HG02623 (cell line): ENCODE results near the gene SSTR3.

Experiments used
- ATAC-seq: cut with Tn5 transposase; IDR thresholded peaks from one replicate; pipeline ENCODE4 v1.9.1; 2021; ENCODE audit warnings: moderate library complexity; ENCODE audit not compliant: unreplicated experiment

Gene SSTR3

DNA sequence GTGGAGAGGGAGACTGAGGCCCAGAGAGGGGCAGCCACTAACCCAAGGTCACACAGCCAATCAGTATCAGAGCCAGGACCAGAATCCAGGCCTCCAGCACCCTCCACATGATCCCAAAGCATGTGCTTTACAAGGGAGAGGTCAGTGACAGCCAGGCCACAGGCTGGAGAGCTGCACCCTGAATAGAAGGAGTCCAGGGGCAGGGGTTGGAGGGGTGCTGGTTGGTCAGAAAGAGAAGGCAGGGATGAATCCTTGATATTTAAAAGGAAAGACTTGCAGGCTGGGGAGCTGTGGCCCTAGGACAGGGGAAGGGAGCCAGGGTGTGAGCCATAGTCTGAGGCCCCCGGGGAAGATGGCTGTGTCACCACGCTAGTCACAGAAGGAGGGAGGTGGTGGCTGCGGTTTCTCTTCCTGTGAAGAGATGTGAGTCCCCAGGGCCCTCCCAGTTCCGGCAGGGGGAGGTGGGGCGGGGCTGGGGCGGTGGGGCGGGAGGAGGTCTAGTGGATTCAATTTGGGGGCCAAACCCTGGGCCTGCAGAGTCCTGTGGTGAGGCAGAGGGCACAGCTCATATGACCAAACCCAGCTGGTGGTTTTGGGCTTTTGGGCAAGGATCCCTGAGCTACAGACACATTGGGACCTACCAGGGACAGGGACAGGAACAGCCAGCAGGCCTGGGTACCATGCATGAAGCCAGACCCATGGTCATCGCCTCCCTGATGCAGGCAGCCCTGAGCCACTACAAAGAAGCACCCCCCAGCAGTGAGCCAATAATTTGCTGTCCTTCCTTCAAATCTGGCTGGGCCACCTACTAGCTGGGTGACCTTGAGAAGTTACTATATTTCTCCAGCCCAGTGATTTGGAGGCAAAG, 17.8 kb upstream of the SSTR3 start:
- peak; percentile 43 for ATAC-seq

GRCh38 chr22:37229012-37229804, 16.9 kb upstream of the SSTR3 start:
- no peak for ATAC-seq

GRCh38 chr22:37228106-37229011, 16.1 kb upstream of the SSTR3 start:
- ATAC-seq = no peak

- ATAC-seq = no peak
Observed at GRCh38 chr22:37226514-37226913, 14.2 kb upstream of the SSTR3 start.

DNA sequence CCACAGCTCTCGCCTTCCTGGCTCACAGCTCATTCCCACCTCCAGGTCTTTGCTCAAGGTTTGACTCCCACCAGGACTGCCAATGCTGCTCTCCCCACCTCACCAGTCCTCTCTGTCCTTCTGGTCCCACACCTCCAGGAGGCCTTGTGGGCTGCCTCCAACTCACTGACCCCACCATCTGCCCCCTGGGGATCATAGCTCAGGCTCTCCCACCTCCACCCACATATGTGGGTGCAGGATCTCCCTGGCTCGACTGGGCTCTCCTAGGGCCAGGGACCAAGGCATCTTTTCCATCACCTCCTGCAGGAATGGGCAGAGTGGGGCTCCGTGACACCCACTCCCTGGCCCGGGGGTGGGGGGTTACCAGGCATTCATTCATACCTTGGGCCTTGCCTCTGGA, 13.8 kb upstream of the SSTR3 start:
- ATAC-seq = no peak

DNA sequence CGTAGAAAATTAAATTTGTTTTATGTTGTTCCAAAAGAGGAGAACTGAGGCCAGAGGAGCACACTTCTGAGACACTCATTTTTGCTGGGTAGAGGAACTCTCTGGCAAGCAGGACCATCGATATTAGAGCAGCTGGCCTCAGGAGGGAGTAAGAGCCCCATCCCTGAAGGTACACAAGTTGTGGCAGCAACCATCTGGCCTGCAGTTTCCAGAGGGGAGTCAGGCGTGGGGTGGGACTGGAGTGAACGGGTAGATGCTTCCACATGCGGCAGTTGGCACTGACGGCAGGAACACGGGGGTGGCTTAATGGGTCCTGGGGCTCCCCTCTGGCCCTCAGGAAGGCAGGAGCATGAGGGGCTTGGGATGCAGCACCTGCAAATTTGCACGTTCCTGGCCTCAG, 13.2 kb upstream of the SSTR3 start:
- no peak for ATAC-seq

DNA sequence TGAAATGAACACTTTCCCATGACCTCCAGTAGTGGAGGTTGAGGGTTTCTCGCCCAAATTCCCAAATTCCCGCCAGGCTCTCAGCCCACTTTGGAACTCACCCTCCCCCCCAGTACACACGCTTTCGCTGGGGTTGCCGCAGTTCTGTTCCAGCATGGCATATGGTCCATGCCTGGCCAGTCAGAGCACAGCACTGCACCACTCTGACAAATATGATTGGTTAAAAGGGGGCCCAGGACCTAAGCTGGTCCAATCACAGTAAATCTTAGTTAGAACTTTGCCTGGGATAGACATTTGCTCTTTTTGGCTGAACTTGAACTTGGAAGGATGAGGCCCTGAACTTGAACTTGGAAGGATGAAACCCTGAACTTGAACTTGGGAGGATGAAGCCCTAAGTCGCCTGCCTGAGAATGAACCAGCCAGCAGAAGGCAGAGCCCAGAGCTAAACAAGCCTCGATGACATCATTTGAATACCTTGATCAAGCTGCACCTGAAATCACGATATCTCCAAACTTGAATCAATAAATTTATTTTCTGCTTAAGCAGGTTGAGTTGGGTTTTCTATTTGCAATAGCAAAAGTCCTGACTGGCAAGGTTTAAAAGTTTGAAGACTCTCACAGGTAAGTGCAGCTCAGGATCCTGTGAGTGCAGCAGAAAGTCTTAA, 12.6 kb upstream of the SSTR3 start:
- ATAC-seq = no peak

GRCh38 chr22:37223965-37224551, 11.8 kb upstream of the SSTR3 start:
- no peak for ATAC-seq

- ATAC-seq = no peak
Observed at GRCh38 chr22:37222440-37222971, 10.2 kb upstream of the SSTR3 start.

GRCh38 chr22:37221424-37222333, 9.4 kb upstream of the SSTR3 start:
- no peak for ATAC-seq

GRCh38 chr22:37220543-37220981, 8.3 kb upstream of the SSTR3 start:
- ATAC-seq = no peak

GRCh38 chr22:37219533-37219932, 7.3 kb upstream of the SSTR3 start:
- no peak for ATAC-seq

GRCh38 chr22:37218771-37219411, 6.6 kb upstream of the SSTR3 start:
- ATAC-seq = peak; percentile 70

DNA sequence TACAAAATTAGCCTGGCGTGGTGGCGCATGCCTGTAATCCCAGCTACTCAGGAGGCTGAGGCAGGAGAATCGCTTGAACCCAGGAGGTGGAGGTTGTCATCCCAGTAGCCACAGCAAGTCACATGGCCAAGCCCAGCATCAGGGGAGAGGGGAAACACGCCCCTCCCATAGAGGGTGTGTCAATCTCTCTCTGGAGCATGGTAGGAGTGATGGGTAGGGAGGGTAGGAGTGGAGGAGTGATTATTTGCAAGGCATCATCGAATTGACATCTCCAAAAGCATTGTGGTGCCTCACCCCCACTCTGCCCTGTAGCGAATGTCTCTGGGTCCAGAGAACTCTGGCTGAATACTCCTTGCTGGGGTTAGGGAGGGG, 6.1 kb upstream of the SSTR3 start:
- peak; percentile 18 for ATAC-seq

DNA sequence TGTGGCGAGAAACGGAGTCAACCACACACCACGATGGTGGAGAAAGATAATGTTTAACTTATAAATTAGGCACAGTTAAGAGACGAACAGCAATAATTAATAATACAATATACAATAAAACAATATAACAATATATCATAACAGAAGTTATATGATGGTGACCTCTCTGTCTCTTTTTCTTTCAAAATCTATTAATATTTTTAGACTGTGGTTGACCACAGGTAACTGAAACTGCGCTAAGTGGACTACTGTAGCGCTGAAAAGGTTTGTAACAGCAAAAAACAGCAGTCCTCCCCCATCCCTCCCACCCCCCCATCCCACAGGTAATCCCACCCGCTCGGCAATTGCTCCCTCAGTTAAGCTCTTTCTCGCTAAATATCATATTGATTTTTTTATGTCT, 3.6 kb upstream of the SSTR3 start:
- ATAC-seq = no peak

DNA sequence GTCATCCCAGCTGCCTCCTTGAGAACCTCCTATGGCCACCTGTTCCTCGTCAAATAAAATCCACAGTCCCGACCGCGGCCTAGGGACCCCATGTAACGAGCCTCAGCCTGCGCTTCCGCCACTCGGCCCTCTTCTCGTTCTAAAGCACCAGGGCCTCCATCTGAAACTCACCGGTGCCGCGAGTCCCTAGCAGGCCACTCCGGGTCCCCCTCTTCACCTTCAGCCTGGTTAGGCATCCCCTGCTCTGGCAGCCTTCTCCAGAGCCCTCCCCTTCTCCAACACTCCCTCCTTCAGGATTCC, 2.4 kb upstream of the SSTR3 start:
- no peak for ATAC-seq

- ATAC-seq = no peak
Observed at GRCh38 chr22:37213941-37214730, 1.9 kb upstream of the SSTR3 start.
